Sigmoid colon (tissue), 7 donors: ENCODE measurements around the gene CDC42BPA. TPM values are rescaled to one million over a fixed set of nuclear protein-coding genes. Genes with fewer than 3 reads are reported as not detected.
A peak's percentile ranks its signal among the peaks of the same experiment; 100 is the strongest.
"Not testable (repeated sequence)": the region's sequence is repeated elsewhere in the genome, so short reads cannot be mapped to it uniquely, and the experiment has no call there.

Source experiments
- DNase-seq: peaks from one replicate; pipeline ENCODE4 v3.0.0-alpha.2; 2019
- H3K27ac ChIP-seq, 4 donors: fragments of 200-600 bp; sonication (generic); one replicate each; pipeline ENCODE4 v1.5.1; 2016 to 2019; ENCODE audit warnings: mild to moderate bottlenecking in 1 of 4
- H3K27me3 ChIP-seq, 3 donors: fragments of 200-600 bp; sonication (generic); one replicate each; pipeline ENCODE4 v1.5.1; 2019; ENCODE audit warnings: mild to moderate bottlenecking in 1 of 3
- H3K36me3 ChIP-seq, 4 donors: fragments of 200-600 bp; sonication (generic); one replicate each; pipeline ENCODE4 v1.5.1; 2016 to 2019
- H3K4me1 ChIP-seq, 4 donors: fragments of 200-600 bp; sonication (generic); one replicate each; pipeline ENCODE4 v1.5.1; 2017 to 2019
- H3K4me3 ChIP-seq, 4 donors: fragments of 200-600 bp; sonication (generic); one replicate each; pipeline ENCODE4 v1.5.1; 2017 to 2019; ENCODE audit warnings: mild to moderate bottlenecking in 2 of 4, moderate library complexity in 1 of 4
- H3K9me3 ChIP-seq, 4 donors: fragments of 200-600 bp in 3 of 4; sonication (generic) in 3 of 4; one replicate each; pipeline versions ENCODE4 v1.5.1 to v1.6.1; 2013 to 2019
- EP300 ChIP-seq, 4 donors: sonication (generic); formaldehyde crosslinking; IDR thresholded peaks; one replicate each; pipeline ENCODE4 v1.6.1; 2017; ENCODE audit warnings: antibody characterized with exemption in 4 of 4
- POLR2A ChIP-seq, 2 donors: fragments of 450-650 bp; IDR thresholded peaks; one replicate each; pipeline ENCODE4 v1.6.1; 2016; ENCODE audit warnings: antibody characterized with exemption in 2 of 2, mild to moderate bottlenecking in 2 of 2, moderate library complexity in 2 of 2
- POLR2AphosphoS5 ChIP-seq, 4 donors: sonication (generic); formaldehyde crosslinking; IDR thresholded peaks; one replicate each; pipeline ENCODE4 v1.6.1; 2017; ENCODE audit warnings: antibody characterized with exemption in 4 of 4
- WGBS, 2 donors: extraction: QIAGEN DNeasy Blood & Tissue Kit; methylation state at CpG; one replicate each; pipeline ENCODE4 v1.1.7; 2013; 5-methylcytosine and 5-hydroxymethylcytosine counted together
- intact Hi-C: fragments of 100-400 bp; cut with DNase I; formaldehyde crosslinking; loops from one replicate; pipeline ENCODE4 v1.15.1; 2023
- polyA plus RNA-seq, 3 donors: library from polyadenylated mRNA; stranded (reverse); fragments of 200-250 nt; gene quantifications; one replicate each; pipeline ENCODE4 v1.2.3, GENCODE V29; 2013
- total RNA-seq, 4 donors: library from RNA; depleted of rRNA; stranded (reverse); fragments of >200 nt; gene quantifications; one replicate each; pipeline ENCODE4 v1.1.0, GENCODE V29; 2016
- TF ChIP-seq, protein P1 (sequence below), 4 experiments: fragments of 450-650 bp in 3 of 4; fragments of 200-600 bp in 1 of 4; IDR thresholded peaks; one replicate each; pipeline ENCODE4 v1.5.1; 2016 to 2019; ENCODE audit warnings: antibody characterized with exemption in 4 of 4, mild to moderate bottlenecking in 3 of 4, moderate library complexity in 2 of 4
- donor health status: healthy with polysubstance abuse.
- donor health status: Bipolar disorder and iron deficiency.
- donor health status: healthy.

Gene CDC42BPA
- total and polyA plus RNA-seq, 7 donors, result 8.4 to 93.6 (median 60.8) TPM

DNA sequence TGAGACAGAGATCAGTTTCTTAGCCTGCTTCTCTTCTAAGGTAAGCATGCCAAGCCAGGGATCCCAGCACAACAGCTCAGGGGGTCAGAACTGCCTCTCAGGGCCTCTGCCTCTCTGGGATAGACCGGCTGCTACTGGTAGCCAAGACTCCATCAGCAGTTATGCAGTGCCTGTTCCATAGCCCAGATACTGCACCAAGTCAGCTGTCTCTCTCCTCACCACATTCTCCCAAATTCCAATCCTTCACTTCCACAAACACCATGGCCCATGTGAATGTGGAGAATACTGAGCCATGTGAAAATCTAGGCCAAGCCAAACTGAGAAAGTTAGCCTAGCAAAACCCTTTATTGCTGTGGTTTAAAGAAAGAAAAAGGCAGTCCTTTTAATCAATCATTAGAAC is 37.5 kb downstream of the CDC42BPA start:
- DNase-seq, result no peak
- H3K36me3 ChIP-seq, result no peaks in the 10 kb centered on the region
- 92 to 99% methylated on average over 1 of the region's 1 CpG for WGBS, 2 donors
- intact Hi-C loops, result no loop called here
- peaks cover 0 to 10% (median 4%) of the 10 kb centered on the region in 4 donors for H3K4me1 ChIP-seq
- H3K27me3 ChIP-seq, result no peaks in the 10 kb centered on the region
- TF ChIP-seq, protein P1, sequence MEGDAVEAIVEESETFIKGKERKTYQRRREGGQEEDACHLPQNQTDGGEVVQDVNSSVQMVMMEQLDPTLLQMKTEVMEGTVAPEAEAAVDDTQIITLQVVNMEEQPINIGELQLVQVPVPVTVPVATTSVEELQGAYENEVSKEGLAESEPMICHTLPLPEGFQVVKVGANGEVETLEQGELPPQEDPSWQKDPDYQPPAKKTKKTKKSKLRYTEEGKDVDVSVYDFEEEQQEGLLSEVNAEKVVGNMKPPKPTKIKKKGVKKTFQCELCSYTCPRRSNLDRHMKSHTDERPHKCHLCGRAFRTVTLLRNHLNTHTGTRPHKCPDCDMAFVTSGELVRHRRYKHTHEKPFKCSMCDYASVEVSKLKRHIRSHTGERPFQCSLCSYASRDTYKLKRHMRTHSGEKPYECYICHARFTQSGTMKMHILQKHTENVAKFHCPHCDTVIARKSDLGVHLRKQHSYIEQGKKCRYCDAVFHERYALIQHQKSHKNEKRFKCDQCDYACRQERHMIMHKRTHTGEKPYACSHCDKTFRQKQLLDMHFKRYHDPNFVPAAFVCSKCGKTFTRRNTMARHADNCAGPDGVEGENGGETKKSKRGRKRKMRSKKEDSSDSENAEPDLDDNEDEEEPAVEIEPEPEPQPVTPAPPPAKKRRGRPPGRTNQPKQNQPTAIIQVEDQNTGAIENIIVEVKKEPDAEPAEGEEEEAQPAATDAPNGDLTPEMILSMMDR (IDR thresholded peaks at IDR 0.05), result no peak
- TF ChIP-seq POLR2A (IDR thresholded peaks at IDR 0.05) (no peak), EP300 (IDR thresholded peaks at IDR 0.05) (no peak), POLR2AphosphoS5 (IDR thresholded peaks at IDR 0.05) (no peak)
- H3K4me3 ChIP-seq, result no peak overlapping the region
- no peak overlapping the region for H3K27ac ChIP-seq
- peaks cover 0 to 1% (median 0%) of the 10 kb centered on the region in 4 donors for H3K9me3 ChIP-seq

DNA sequence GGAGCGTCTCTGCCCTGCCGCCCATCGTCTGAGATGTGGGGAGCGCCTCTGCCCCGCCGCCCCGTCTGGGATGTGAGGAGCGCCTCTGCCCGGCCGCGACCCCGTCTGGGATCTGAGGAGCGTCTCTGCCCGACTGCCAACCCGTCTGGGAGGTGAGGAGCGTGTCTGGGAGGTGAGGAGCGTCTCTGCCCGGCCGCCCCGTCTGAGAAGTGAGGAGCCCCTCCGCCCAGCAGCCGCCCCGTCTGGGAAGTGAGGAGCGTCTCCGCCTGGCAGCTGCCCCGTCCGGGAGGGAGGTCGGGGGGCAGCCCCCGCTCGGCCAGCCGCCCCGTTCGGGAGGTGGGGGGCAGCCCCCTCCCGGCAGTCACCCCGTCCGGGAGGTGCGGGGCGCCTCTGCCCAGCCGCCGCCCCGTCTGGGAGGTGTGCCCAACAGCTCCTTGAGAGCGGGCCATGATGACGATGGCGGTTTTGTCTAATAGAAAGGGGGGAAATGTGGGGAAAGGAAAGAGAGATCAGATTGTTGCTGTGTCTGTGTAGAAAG is 42.1 kb downstream of the CDC42BPA start:
- WGBS, 2 donors, result 95 to 97% methylated on average over 44 of the region's 44 CpGs
- intact Hi-C loops, result not testable (repeated sequence)

DNA sequence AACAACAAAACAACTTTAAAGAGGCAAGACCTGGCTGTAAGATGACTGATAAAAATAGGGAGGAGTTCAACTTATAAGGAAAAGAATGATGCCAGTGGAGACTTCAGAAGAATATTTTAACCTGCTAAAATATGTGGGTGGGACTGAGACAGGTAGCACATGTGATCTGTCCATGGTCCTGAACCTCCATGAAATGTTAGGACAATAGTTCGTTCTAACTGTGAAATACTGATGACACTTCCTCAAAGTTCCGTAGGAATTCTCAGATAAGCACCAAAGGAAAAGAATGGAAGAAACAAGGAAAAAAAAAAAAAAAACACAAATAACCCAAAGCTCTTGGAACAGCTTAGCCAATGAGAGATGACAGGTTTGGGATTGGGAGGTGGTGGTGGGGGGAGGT is 44.7 kb downstream of the CDC42BPA start:
- Histone ChIP-seq H3K27ac (no peak overlapping the region), H3K9me3 (no peaks in the 10 kb centered on the region), H3K4me1 (peaks cover 0 to 18% (median 16%) of the 10 kb centered on the region in 4 donors), H3K4me3 (no peak overlapping the region), H3K27me3 (no peaks in the 10 kb centered on the region), H3K36me3 (no peaks in the 10 kb centered on the region)
- TF ChIP-seq POLR2A (IDR thresholded peaks at IDR 0.05), result no peak
- no peak for TF ChIP-seq EP300 (IDR thresholded peaks at IDR 0.05)
- TF ChIP-seq, protein P1 (IDR thresholded peaks at IDR 0.05), result no peak
- no peak for TF ChIP-seq POLR2AphosphoS5 (IDR thresholded peaks at IDR 0.05)
- 19 to 25% methylated on average over 2 of the region's 2 CpGs for WGBS, 2 donors
- no peak for DNase-seq
- intact Hi-C loops, result no loop called here

More for the DNA sequence above, 42.1 kb downstream of the CDC42BPA start:
- not testable (repeated sequence) for DNase-seq, H3K27ac ChIP-seq, H3K4me1 ChIP-seq, H3K4me3 ChIP-seq, H3K27me3 ChIP-seq, H3K36me3 ChIP-seq, H3K9me3 ChIP-seq

DNA sequence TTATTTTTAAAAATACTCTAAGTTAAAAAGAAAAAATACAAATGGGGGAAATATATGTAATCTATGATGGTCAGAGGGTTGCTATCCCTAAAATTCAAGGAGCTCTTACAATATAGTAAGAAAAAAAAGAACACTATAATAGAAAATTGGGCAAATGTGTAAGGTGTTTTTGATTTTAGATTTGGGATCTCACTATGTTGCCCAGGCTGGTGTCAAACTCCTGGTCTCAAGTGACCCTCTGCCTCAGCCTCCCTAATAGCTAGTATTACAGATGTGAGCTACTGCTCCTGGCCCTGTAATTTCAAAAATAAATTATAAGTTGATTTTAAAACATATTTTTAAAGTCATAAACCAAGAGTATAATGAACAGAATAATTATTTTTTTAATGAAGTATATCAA is 45.9 kb downstream of the CDC42BPA start:
- Histone ChIP-seq H3K36me3 (no peaks in the 10 kb centered on the region), H3K27me3 (no peaks in the 10 kb centered on the region), H3K9me3 (no peaks in the 10 kb centered on the region), H3K4me3 (no peak overlapping the region), H3K4me1 (peaks cover 0 to 29% (median 25%) of the 10 kb centered on the region in 4 donors), H3K27ac (no peak overlapping the region)
- DNase-seq, result no peak
- no peak for TF ChIP-seq POLR2A (IDR thresholded peaks at IDR 0.05)
- TF ChIP-seq EP300 (IDR thresholded peaks at IDR 0.05), result no peak
- TF ChIP-seq POLR2AphosphoS5 (IDR thresholded peaks at IDR 0.05), result no peak
- TF ChIP-seq, protein P1 (IDR thresholded peaks at IDR 0.05), result no peak
- intact Hi-C loops, result no loop called here

DNA sequence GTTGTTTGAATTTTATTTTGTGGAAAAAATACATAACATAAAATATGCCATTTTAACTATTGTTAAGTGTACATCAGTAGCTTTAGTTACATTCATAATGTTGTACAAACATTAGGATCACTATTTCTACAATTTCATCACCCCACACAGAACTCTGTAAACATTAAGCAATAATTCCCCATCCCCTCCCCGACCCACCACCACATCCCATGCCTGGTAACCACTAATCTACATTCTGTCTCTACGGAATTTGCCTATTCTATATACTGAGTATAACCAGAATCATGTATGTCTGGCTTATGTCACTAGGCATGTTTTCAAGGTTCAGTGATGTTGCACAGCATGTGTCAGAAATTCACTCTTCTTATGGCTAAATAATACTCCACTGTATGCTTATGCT is 47.7 kb downstream of the CDC42BPA start:
- no peak overlapping the region for H3K4me3 ChIP-seq
- 81 to 86% methylated on average over 2 of the region's 2 CpGs for WGBS, 2 donors
- intact Hi-C loops, result no loop called here
- DNase-seq, result no peak
- TF ChIP-seq EP300 (IDR thresholded peaks at IDR 0.05) (no peak), POLR2A (IDR thresholded peaks at IDR 0.05) (no peak), POLR2AphosphoS5 (IDR thresholded peaks at IDR 0.05) (peak in 1 of 4 donors; percentile 28)
- TF ChIP-seq, protein P1 (IDR thresholded peaks at IDR 0.05), result no peak
- H3K36me3 ChIP-seq, result no peaks in the 10 kb centered on the region
- H3K4me1 ChIP-seq, result peaks cover 0 to 46% (median 43%) of the 10 kb centered on the region in 4 donors
- no peaks in the 10 kb centered on the region for H3K27me3 ChIP-seq
- no peak overlapping the region for H3K27ac ChIP-seq
- no peaks in the 10 kb centered on the region for H3K9me3 ChIP-seq
